C4-2B (cell line): ENCODE data around the gene PNPLA8.

Experiments
- H3K27ac ChIP-seq: fragments of 450-650 bp; 2 replicates; pipeline ENCODE4 v1.5.1; 2017
- CTCF ChIP-seq: fragments of 450-650 bp; conservative IDR thresholded peaks from 2 replicates; pipeline ENCODE4 v1.5.1; 2017; ENCODE audit warnings: mild to moderate bottlenecking
- ZFX ChIP-seq: fragments of 450-650 bp; IDR thresholded peaks from 2 replicates; pipeline ENCODE4 v1.6.1; 2017

The PNPLA8 gene

GRCh38 chr7:108464743-108465142, 61.2 kb downstream of the PNPLA8 start:
- H3K27ac ChIP-seq, result no peak overlapping the region
- TF ChIP-seq CTCF (no peak), ZFX (no peak)

GRCh38 chr7:108463613-108464012, 62.3 kb downstream of the PNPLA8 start:
- TF ChIP-seq CTCF, result no peak
- no peak for TF ChIP-seq ZFX
- no peak overlapping the region for H3K27ac ChIP-seq

- H3K27ac ChIP-seq, result no peak overlapping the region
- TF ChIP-seq ZFX (no peak), CTCF (no peak)
These were observed 64.1 kb downstream of the PNPLA8 start for GRCh38 chr7:108461840-108462239.

GRCh38 chr7:108460964-108461363, 65.0 kb downstream of the PNPLA8 start:
- TF ChIP-seq CTCF, result no peak
- TF ChIP-seq ZFX, result no peak
- no peak overlapping the region for H3K27ac ChIP-seq

GRCh38 chr7:108459922-108460551, 65.9 kb downstream of the PNPLA8 start:
- TF ChIP-seq ZFX (no peak), CTCF (peak; percentile 79)
- no peak overlapping the region for H3K27ac ChIP-seq

GRCh38 chr7:108457871-108458270, 68.1 kb downstream of the PNPLA8 start:
- TF ChIP-seq ZFX (no peak), CTCF (no peak)
- H3K27ac ChIP-seq, result no peak overlapping the region

- no peak overlapping the region for H3K27ac ChIP-seq
- TF ChIP-seq CTCF (no peak), ZFX (no peak)
These were observed 68.9 kb downstream of the PNPLA8 start for GRCh38 chr7:108456845-108457540.
